ENCODE data around the gene TIMM17A.

TIMM17A gene

DNA sequence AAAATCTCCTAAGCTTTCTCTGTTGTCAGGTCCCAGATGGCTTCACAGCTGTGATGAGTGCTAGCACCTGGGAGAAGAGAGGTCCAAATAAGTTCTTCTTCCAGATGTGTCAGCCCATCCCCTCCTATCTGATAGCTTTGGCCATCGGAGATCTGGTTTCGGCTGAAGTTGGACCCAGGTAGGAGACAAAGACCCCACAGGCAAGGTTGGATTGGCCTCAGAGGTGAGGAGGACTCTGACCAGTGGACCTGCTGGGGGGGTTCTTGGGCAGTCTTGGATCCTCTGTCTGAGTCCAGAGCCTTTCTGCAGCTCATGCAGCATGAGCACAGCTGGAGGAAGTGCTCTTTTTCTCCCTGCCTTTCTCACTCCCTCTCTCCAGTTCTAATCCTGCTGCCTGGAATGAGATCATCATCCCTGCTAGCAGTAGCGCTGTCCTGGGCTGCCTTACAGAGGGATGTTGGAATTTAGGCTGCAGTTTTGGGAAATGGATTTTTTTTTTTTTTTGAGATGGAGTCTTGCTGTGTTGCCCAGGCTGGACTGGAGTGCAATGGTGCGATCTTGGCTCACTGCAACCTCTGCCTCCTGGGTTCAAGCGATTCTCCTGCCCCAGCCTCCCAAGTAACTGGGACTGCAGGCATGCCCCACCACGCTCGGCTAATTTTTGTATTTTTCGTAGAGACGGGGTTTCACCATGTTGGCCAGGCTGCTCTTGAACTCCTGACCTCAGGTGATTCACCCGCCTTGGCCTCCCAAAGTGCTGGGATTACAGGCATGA lies 34.2 kb downstream of the TIMM17A start:
- TF ChIP-seq, protein P1, sequence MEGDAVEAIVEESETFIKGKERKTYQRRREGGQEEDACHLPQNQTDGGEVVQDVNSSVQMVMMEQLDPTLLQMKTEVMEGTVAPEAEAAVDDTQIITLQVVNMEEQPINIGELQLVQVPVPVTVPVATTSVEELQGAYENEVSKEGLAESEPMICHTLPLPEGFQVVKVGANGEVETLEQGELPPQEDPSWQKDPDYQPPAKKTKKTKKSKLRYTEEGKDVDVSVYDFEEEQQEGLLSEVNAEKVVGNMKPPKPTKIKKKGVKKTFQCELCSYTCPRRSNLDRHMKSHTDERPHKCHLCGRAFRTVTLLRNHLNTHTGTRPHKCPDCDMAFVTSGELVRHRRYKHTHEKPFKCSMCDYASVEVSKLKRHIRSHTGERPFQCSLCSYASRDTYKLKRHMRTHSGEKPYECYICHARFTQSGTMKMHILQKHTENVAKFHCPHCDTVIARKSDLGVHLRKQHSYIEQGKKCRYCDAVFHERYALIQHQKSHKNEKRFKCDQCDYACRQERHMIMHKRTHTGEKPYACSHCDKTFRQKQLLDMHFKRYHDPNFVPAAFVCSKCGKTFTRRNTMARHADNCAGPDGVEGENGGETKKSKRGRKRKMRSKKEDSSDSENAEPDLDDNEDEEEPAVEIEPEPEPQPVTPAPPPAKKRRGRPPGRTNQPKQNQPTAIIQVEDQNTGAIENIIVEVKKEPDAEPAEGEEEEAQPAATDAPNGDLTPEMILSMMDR (IDR thresholded peaks at IDR 0.05; ENCODE audit: control insufficient read depth, insufficient read depth, low read depth, low read length, missing control alignments): no peak
- DNase-seq (ENCODE audit: low read depth): no peak

DNA sequence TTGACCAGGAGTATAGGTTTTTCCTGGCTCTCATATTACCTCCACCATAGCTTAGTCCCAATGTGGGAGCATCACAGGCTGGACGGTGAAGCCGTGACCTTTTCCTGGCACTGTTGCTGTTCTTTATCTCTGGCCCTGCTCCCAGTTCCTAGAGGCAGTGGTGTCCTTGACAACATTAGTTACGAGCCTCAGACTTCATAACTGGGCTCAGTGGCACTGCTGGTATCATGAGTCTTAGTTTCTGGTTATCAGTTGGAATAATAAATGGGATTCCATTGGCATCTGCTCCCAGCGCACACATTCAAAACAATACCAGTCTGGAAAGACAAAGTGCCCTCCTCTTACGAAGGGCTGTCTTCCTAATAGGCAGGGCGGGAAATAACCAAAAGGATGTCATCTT lies 35.1 kb downstream of the TIMM17A start:
- no peak overlapping the region for H3K4me3 ChIP-seq (ENCODE audit: control insufficient read depth, low read depth, low read length)
- TF ChIP-seq, protein P1 (IDR thresholded peaks at IDR 0.05; ENCODE audit: control insufficient read depth, insufficient read depth, low read depth, low read length, missing control alignments): no peak
- no peak for DNase-seq (ENCODE audit: low read depth)

More for the DNA sequence above, 34.2 kb downstream of the TIMM17A start:
- H3K4me3 ChIP-seq (ENCODE audit: control insufficient read depth, low read depth, low read length): no peak overlapping the region

DNA sequence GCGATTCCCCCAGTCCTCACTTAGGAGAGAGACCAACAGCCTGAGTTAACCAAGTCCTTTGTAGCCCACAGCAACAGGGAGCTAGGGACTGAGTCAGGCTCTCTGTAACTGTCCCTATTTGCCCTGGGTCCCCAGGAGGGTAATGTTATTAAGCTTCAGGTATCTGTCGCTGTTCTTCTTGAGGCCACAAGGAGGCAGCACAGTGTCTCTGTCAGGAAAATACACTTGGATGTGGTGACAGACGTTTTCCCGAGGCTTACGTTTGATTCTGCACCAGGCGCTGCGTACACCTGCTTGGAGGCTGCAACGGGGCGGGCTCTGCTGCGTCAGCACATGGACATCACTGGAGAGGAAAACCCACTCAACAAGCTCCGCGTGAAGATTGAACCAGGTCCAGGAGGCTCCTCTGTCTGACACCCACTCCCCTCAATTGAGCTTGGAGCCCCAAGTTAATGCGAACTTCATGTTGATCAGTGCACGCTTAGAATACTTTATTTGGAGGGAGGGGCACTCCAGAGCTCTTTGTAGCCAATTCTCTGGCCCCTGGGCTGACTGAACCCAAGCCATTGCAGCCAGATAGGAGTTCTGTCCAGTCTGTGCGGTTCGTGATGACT lies 44.4 kb downstream of the TIMM17A start:
- TF ChIP-seq, protein P1 (IDR thresholded peaks at IDR 0.05; ENCODE audit: control insufficient read depth, insufficient read depth, low read depth, low read length, missing control alignments): peak; percentile 73
- DNase-seq (ENCODE audit: low read depth): no peak

DNA sequence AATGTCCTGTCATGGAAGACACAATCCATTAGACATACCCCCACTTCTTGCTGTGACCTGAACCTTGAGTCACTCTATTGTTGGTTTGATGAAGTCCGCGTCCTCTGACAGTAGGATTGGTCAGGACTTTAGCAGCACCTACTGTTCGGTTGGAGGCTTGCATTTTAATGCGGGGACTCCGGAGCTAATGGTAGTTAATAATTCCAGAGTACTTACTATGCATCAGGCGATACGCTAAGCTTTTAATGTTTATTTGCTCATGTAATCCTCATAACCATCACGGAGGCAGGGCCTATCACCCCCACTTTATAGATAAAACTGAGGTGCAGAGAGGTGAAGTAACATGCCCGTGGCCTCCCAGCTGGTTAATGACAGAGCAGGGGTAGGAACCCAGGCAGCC lies 47.2 kb downstream of the TIMM17A start:
- H3K4me3 ChIP-seq (ENCODE audit: control insufficient read depth, low read depth, low read length): no peak overlapping the region
- DNase-seq (ENCODE audit: low read depth): no peak
- TF ChIP-seq, protein P1 (IDR thresholded peaks at IDR 0.05; ENCODE audit: control insufficient read depth, insufficient read depth, low read depth, low read length, missing control alignments): no peak

More for the DNA sequence above, 44.4 kb downstream of the TIMM17A start:
- no peak overlapping the region for H3K4me3 ChIP-seq (ENCODE audit: control insufficient read depth, low read depth, low read length)

DNA sequence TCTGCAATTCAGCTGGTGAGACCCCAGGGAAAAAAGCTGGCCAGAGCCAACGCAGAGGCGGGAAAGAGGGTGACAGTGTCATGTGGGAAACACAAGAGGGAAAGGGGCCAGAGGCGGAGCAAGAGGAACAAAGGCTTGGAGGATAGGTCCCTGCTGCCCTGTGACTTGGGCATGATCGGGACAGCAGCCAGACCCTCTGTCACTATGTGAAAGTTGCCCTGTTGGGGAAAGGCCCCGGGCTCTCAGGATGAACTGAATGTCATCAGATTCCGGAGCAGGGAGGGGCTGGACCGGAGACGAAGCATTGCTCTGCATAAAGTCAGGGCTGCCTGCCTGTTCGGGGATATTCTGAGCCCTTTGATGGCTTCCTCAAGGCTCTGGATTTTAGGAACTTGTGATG lies 49.4 kb downstream of the TIMM17A start:
- DNase-seq (ENCODE audit: low read depth): no peak
- no peak overlapping the region for H3K4me3 ChIP-seq (ENCODE audit: control insufficient read depth, low read depth, low read length)
- TF ChIP-seq, protein P1 (IDR thresholded peaks at IDR 0.05; ENCODE audit: control insufficient read depth, insufficient read depth, low read depth, low read length, missing control alignments): no peak

DNA sequence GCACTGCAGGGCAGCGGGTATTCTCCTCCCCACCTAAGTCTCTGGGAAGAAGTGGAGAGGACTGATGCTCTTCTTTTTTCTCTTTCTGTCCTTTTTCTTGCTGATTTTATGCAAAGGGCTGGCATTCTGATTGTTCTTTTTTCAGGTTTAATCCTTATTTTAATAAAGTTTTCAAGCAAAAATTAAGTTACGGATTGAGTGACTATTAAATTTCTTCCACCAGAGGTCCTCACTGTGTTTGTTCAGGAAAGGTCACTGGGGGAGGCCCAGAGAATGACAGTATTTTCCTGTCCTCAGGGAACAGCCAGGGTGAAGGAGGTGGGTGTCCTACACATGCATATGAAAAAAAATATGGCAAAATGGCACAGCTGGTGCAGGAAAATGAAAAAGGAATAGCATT lies 50.7 kb downstream of the TIMM17A start:
- TF ChIP-seq, protein P1 (IDR thresholded peaks at IDR 0.05; ENCODE audit: control insufficient read depth, insufficient read depth, low read depth, low read length, missing control alignments): peak; percentile 25
- DNase-seq (ENCODE audit: low read depth): no peak
- no peak overlapping the region for H3K4me3 ChIP-seq (ENCODE audit: control insufficient read depth, low read depth, low read length)
